Astrocyte of the spinal cord (primary cell): Measurements from ENCODE around the gene PARPBP.

Experiments
- DNase-seq: peaks from one replicate; pipeline ENCODE4 v3.0.0; 2011; ENCODE audit warnings: low read depth, low spot score
- H3K4me3 ChIP-seq: 2 replicates; pipeline ENCODE4 v1.5.1; 2011; ENCODE audit warnings: low read depth, mild to moderate bottlenecking, low read length, moderate library complexity
- in situ Hi-C: cut with HindIII; loops from 2 replicates; pipeline ENCODE4 v1.10.0; 2017; ENCODE audit warnings: low sequenced_read_pairs
- TF ChIP-seq, protein P1 (sequence below): IDR thresholded peaks from 2 replicates; pipeline ENCODE4 v1.5.1; 2012; ENCODE audit warnings: low read depth, mild to moderate bottlenecking, low read length, inconsistent platforms

Gene PARPBP

DNA sequence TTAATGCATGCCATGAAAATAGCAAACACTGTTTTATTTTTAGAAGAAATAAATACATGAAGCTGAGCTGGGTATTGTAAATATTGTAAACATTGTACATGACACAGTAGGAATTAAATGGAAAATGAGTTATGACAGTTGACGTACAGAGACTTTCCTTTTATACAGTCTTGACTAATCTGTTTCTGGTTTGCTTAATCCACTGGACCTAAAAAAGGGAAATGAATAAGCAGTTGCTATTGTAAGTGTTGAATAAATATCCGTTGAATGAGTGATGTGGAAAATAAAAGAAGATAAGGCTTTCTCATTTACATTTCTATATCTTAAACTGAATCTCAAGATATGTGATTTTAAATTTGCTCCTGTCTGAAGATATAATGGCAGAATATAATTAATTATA, 62.7 kb downstream of the PARPBP start:
- in situ Hi-C loops: no loop called here
- no peak overlapping the region for H3K4me3 ChIP-seq
- TF ChIP-seq, protein P1, sequence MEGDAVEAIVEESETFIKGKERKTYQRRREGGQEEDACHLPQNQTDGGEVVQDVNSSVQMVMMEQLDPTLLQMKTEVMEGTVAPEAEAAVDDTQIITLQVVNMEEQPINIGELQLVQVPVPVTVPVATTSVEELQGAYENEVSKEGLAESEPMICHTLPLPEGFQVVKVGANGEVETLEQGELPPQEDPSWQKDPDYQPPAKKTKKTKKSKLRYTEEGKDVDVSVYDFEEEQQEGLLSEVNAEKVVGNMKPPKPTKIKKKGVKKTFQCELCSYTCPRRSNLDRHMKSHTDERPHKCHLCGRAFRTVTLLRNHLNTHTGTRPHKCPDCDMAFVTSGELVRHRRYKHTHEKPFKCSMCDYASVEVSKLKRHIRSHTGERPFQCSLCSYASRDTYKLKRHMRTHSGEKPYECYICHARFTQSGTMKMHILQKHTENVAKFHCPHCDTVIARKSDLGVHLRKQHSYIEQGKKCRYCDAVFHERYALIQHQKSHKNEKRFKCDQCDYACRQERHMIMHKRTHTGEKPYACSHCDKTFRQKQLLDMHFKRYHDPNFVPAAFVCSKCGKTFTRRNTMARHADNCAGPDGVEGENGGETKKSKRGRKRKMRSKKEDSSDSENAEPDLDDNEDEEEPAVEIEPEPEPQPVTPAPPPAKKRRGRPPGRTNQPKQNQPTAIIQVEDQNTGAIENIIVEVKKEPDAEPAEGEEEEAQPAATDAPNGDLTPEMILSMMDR: no peak
- DNase-seq: no peak

GRCh38 chr12:102195826-102196225, 75.8 kb downstream of the PARPBP start:
- in situ Hi-C loops: no loop called here
- DNase-seq: no peak
- TF ChIP-seq, protein P1: no peak
- H3K4me3 ChIP-seq: no peak overlapping the region

DNA sequence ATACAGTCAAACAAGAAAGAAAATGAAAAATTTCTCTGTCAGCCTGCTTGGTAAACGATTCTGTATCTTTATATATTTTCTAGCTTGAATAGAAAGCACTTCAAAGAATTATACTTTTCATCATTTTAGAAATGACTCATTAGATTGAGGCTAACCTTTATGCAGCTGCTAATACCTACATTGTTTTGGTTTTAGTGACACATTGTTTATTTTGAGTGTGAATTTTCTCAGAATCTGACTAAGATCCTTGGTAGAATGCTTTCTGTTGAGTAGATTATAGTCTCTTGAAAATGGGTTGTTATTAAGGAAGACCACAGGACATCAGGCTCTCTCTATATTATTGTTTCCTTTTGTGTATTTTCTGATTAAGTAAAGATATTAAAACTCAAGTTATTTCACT, 77.8 kb downstream of the PARPBP start, which contains the start of gene PMCH:
Gene PMCH, minus strand, starts transcription at position 45 of the 400 bp plus-strand sequence. CDS start 63 bp downstream, outside the sequence.
- TF ChIP-seq, protein P1: no peak
- DNase-seq: peak; percentile 67
- H3K4me3 ChIP-seq: no peak within 1 kb of the TSS
- in situ Hi-C loops: no loop called here

- in situ Hi-C loops: no loop called here
- TF ChIP-seq, protein P1: no peak
- no peak overlapping the region for H3K4me3 ChIP-seq
- no peak for DNase-seq
These were observed 81.6 kb downstream of the PARPBP start for GRCh38 chr12:102201436-102202061.

GRCh38 chr12:102202556-102202955, 82.6 kb downstream of the PARPBP start:
- TF ChIP-seq, protein P1: no peak
- no peak overlapping the region for H3K4me3 ChIP-seq
- in situ Hi-C loops: no loop called here
- no peak for DNase-seq

- in situ Hi-C loops: no loop called here
- H3K4me3 ChIP-seq: no peak overlapping the region
- TF ChIP-seq, protein P1: no peak
- no peak for DNase-seq
These were observed 84.0 kb downstream of the PARPBP start for GRCh38 chr12:102204025-102204424.
